DMS79 (cell line): ENCODE data around the gene BCAR1.
A peak's percentile ranks its signal among the peaks of the same experiment; 100 is the strongest.

Experiments
- DNase-seq: peaks from one replicate; lab custom pipeline; 2025; lab: John Stamatoyannopoulos, UW

Gene BCAR1

DNA sequence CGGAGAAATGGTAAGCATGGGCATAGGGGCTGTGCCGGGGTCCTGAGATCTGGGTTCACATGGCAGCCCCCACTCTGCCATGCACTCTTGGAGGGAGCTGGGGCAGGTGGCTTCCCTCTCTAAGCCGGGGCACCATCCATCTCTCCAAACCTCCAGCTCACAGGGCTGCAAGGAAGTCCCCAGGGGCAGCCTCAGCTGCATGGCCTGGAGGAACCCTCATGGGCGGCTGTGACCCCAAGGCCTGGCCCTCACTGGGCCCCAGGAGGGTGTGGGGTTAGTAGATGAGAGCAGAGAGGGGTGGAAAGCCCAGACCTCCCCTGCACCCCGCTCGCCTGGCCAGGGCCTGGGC lies 47.0 kb downstream of the BCAR1 start:
- DNase-seq = no peak

DNA sequence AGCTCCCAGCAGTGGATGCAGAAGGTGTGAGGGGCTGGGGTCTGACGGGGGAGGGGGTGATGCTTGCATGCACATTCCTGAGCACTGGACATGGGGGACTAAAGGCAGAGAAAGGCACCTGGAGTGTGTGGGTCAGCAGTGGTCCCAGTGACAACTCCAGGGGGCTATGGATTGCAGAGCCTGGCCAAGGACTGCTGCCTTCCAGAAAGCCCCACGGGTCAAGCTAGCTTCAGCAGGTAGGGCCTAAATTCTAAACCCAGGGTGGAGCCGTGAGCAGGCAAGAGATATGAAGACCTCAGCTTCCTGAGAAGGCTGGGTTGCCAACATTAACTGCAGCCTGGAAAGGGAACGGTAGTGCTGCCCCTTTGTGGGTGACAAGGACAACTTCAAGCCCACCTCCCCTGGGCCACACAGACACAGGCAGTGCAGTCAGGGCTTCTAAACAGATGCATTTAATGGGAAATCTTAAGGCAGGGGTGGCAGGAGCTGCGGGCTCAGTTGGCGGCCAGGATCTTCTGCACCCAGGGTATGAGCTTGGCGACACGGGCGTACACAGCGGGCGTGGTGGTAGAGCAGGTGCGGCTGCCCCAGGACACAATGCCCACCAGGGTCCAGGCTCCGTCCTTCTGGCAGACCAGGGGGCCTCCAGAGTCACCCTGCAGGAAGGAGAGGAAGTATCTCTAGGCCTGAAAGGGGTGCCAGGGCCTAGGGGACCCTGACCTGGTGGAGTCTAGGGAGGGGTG lies 47.6 kb downstream of the BCAR1 start:
- no peak for DNase-seq

DNA sequence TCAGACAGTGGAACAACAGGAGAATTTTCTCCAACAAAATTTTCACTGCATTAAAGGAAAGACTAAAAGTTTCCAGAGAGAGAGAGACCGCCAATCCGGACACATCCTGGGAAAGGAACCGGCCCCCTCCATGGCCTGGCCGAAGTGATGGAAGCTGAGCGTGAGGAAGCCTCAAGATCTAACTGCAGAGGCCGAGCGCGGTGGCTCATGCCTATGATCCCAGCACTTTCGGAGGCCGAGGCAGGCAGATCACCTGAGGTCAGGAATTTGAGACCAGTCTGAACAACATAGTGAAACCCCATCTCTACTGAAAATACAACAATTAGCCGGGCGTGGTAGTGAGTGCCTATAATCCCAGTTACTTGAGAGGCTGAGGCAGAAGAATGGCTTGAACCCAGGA lies 48.3 kb downstream of the BCAR1 start:
- no peak for DNase-seq

DNA sequence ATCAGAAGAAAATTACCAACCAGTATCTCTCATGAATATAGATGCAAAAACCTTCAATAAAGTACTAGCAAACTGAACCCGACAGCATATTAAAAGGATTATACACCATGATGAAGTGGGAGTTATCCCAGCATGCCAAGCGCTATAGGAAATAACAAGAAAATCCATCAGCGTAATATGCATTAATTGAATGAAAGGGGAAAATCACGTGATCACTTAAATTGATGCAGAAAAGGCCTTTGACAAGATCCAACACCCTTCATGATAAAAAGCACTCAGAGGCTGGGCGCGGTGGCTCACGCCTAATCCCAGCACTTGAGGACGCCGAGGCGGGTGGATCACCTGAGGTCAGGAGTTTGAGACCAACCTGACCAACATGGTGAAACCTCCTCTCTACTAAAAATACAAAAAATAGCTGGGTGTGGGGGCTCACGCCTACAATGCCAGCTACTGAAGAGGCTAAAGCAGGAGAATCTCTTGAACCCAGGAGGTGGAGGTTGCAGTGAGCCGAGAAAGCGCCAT lies 49.3 kb downstream of the BCAR1 start:
- no peak for DNase-seq

DNA sequence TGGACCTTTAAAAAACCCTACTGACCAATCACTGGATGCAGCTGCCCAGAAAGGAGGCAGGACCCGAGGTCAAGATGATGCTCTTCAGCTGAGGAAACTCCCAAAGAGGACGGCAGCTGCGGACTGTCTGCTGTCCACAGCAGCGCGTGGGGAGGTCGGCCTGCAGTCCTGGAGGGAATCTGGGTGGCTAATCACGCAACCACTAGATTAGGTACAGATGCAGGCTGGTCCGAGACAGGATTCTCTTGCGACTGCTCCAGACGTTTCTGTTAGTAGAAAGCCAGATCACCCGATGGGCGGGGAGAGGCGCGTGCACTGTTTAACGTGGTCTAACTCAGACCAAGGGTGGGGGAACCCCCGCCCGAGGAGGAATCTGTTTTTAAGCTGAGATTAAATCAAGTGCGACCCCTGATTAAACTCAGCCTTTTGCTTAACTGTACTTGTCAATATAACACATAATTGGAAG lies 53.3 kb downstream of the BCAR1 start:
- DNase-seq = no peak

DNA sequence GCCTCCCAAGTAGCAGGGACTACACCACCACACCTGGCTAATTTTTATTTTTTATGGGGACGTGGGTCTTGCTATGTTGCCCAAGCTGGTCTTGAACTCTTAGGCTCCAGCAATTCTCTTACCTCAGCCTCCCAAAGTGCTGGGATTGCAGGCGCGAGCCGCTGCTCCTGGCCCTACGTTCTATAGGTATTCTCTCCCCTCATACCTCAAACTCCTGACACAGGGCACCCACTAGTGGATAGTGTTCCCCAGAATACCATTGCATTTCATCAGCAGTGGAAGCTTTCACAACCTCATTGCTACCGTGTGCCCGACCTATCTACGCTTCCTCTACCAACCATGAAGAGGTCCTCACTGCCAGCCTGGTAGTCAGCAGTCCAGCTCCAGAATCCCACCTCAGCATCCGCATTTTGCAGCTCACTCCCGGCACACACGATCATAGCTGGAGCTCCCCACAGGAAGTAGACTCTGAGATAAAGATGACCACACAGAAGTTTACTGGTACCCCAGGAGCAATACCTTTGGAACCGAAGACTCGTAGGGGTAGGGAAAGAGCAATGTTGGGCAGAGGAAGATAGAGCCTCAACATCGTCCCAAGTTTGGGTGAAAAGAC lies 53.8 kb downstream of the BCAR1 start:
- DNase-seq = no peak

DNA sequence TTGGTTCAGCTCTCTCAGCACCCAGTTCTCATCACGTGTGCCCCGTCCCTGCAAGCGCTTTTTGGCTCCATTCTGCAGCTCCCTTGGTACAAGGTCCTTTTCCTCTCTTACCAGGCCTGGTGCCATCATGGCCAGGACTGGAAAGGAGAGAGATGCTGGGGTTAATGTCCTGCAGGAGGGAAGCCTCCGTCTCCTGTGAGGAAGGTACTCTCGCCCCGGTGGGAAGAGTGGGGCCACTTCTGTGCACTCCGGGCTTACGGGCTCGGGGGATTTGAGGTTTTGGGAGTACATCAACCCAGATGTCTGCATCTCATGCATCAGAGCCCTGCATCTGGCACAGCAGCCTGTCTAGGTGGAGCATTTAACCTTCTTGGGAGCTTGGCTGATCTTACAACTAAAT lies 54.6 kb downstream of the BCAR1 start:
- no peak for DNase-seq

DNA sequence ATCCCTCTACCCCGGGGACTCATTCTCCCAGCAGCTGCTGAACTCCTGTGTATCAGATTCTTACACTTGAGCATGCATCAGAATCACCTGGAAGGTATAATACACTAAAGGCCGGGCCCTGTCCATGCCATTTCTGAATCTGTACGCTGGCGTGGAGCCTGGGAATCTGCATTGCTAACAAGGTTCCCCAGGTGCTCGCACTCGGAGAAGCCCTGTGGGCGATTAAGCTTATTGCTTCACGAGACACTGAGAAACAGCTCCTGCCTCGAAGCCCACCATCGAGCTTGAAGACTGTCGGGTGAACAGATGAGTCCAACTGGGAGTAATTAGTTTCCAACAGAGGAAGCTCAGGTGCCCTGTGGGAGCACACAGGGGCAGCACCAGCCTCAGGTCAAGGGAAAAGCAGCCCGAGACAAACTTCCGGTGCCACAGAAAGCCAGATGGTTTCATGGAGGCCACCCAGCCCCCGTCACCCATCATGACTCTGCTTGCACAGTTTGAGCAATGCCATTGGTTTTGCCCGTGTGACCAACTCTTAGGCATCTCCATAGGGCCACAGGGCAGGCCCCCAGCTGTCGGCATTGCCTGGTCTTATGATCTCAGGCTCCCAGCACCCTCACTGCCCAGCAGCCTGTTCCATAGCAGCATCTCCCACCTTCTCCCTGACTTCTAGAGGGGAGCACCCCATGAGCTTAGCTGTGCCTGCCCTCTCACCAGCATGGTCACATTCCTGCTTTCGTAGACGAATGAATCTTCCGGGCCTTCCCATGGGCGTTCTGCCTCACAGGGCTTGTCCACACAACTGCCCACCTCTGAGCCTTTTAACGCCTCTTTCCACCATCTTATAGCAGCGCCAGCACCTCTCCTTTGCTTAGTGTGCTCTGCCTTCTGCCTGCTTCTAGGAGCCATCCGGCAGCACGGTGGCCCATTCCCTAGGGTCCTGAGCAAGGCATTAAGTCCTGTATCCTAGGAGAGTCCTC lies 55.3 kb downstream of the BCAR1 start:
- no peak for DNase-seq

DNA sequence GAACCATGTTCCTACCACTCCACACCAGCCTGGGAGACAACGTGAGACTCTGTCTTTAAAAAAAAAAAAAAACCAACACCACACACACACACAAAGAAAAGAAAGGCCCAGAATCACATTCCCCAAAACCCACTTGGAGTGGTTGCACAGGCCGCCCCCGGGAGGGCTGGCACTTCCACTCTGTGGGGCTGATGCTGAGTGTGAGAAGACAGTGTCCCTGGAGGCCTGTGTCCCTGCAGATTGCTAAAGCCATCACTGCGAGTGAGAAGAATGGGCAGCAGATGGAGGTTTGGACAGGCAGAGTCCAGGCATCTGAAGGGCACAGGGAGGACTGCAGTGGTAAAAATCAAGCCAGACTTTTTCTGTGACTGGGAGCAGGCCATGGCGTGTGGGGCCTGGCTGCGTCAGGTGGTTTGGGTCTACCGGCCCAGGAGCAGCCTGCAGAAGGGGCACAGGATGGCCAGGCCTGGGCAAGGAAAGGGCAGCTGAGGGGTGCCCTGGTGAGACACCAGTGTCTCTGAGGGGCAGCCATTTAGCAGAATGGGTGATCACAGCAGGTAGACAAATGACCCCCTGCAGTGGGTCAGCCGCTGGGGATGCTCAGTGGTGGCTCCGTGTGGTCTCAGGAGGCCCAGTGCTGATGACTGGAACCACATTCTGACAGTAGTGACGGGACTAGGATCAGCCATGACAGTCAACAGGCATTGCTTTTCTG lies 57.5 kb downstream of the BCAR1 start:
- DNase-seq = no peak

DNA sequence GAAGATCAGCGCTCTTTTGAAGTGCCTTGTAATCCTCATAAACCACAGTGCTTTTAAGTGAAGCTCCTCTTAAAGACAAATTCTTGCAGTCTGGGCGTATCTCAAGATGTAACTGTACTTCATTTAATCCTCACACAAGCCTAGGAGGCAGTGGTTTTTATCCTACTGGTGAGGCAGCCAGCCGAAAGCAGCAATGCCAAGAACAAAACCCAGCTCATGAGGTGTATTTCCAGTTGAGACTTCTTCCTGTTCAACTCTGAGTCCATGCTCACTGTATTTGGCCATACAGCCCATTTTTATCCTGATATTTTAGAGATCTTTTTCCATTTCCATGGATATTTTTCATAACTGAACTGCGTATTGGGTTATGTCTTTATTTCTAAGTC lies 58.2 kb downstream of the BCAR1 start:
- DNase-seq = peak; percentile 37

DNA sequence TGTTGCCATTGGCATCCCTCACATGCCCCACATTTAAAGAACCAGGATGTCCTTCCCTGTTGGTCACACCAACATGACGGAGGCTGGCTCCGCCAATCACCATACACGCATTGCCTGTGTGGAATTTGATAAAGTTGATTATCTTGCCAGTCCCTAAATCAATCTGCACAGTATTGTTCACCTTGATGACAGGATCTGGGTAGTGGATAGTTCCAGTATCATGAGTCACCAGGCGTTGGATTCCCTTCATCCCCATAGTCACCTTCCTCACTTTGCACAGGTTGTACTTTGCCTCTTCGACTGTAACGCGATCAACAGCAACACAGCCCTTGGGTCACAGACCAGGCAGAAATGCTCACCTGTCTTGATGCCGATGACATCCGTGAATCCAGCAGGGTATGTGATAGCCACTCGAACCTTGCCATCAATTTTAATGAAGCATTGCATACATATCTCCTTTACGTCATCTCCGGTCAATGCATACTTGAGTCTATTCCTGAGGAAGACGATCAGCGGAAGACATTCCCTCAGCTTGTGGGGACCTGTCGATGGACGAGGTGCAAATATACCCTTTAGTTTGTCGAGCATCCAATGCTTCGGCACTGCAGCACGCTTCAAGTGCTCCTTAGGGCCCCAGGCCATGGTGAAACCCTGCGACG lies 58.7 kb downstream of the BCAR1 start:
- DNase-seq = no peak

DNA sequence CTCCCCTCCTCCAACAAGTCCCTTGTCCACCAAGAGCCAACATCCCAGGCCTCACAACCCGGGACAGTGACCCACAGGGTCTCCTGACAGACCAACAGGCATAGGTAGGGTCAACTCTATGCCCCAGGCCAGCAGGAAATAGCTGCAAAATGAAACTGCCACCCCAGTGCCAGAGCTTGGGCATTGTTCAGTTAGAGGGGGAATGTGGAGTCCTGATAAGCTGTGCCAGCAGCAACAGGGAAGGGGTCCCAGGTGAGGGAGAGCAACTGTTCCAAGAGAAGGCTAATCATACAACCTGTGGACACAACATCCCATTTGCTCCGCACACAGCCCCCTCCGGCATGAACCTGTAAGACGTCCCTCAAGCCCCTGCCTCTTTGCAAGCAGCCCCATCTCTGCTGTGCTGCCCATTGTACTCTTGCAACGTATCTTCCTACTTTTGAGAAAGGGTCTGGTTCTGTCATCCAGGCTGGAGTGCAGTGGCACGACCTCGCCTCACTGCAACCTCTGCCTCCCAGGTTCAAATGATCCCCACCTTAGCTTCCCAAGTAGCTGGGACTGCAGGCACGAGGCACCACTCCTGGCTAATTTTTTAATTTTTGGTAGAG lies 61.7 kb downstream of the BCAR1 start:
- no peak for DNase-seq

DNA sequence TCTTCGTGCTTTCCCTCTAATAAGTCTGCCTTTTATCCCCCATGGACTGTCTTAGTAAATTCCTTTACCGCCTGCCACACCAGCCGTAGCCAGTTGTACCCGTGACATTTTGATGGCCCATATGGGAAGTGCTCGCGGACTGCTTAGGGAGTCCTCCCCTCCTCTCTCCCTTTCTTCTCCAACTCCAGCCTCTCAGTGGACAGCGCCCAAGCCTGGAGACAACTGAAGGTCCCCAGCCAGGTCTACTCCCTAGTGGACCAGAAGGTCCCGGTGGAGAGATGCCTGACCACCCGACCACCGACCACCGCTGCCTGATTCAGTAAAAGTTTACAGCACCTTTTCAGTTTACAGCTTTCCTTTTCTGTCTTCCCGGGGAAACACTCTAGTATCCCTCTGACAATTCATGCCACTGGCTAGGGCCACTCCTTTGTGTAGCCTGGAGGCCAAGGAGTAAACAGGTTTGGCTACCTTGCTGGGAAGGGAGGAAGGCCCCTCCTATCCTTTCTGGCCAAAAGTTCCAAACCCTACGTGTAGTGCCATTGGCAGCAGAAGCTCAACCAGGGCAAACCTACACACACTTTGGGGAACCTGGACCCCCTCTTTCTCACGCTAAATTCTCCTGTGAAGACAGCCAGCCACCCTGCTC lies 62.5 kb downstream of the BCAR1 start:
- no peak for DNase-seq

DNA sequence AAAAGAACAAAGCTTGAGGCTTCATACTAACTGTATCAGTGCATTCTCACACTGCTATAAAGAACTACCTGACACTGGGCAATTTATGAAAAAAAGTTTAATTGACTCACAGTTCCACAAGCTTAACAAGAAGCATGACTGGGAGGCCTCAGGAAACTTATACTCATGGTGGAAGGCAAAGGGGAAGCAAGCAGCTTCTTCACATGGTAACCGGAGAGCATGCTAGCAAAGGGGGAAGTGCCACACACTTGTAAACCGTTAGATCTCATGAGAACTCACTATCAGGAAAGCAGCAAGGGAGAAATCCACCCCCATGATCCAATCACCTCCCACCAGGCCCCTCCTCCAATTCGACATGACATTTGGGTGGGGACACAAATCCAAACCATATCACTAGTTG lies 69.8 kb downstream of the BCAR1 start:
- no peak for DNase-seq

DNA sequence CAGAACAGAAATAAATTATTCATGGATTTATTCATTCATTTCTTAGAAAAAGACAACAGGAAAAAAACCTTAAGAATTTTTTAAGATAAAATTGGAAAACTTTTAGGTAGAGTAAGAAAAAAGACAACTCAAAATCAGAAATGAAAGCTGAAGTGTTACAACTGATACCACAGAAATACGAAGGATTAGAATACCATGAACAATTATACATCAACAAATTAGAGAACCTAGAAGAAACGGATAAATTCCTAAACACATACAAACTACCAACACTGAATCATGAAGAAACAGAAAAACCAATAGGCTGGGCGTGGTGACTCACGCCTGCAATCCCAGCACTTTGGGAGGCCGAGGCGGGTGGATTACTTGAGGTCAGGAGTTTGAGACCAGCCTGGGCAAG lies 72.2 kb downstream of the BCAR1 start:
- DNase-seq = no peak
